OCI-LY7 (cell line): ENCODE results near the gene GLB1L3. TPM values are rescaled to one million over a fixed set of nuclear protein-coding genes. Genes with fewer than 3 reads are reported as not detected.

ENCODE experiments used
- BruUV-seq: library from RNA; stranded (reverse); fragments of 400-500 nt; replicated peaks from 2 replicates; lab custom pipeline; 2021; lab: Mats Ljungman, UMichigan
- CTCF ChIA-PET: fragments of 300-600 bp; sonication (Branson Sonifier 250); formaldehyde crosslinking; loops from one replicate; lab custom pipeline; 2022; ENCODE audit warnings: antibody characterized with exemption; ENCODE audit not compliant: unreplicated experiment; lab: Charles Lee
- POLR2A ChIA-PET: fragments of 300-600 bp; sonication (Branson Sonifier 250); formaldehyde crosslinking; loops from one replicate; lab custom pipeline; 2022; ENCODE audit warnings: antibody characterized with exemption; lab: Charles Lee
- DNase-seq: peaks from one replicate; pipeline ENCODE4 v3.0.0-alpha.2; 2015; ENCODE audit warnings: low spot score
- H2AFZ ChIP-seq: fragments of 200-600 bp; sonication (generic), shearing (Covaris generic); 2 replicates; pipeline ENCODE4 v1.6.1; 2014; ENCODE audit warnings: mild to moderate bottlenecking, antibody characterized with exemption, low read length, moderate library complexity
- H3K27ac ChIP-seq: fragments of 200-600 bp; sonication (generic); 2 replicates; pipeline ENCODE4 v1.5.1; 2014; ENCODE audit warnings: mixed run types, low read depth, mild to moderate bottlenecking, moderate library complexity, low read length, inconsistent platforms; ENCODE audit not compliant: poor library complexity, severe bottlenecking
- H3K36me3 ChIP-seq: fragments of 200-600 bp; sonication (generic); 2 replicates; pipeline ENCODE4 v1.6.1; 2014; ENCODE audit warnings: mild to moderate bottlenecking, antibody characterized with exemption, low read length, moderate library complexity, mixed read lengths; ENCODE audit not compliant: insufficient read depth
- H3K4me1 ChIP-seq: fragments of 200-600 bp; sonication (generic); 2 replicates; pipeline ENCODE4 v1.5.1; 2014; ENCODE audit warnings: mild to moderate bottlenecking, low read length; ENCODE audit not compliant: insufficient read depth, poor library complexity, severe bottlenecking
- H3K4me2 ChIP-seq: fragments of 200-600 bp; sonication (generic); 2 replicates; pipeline ENCODE4 v1.6.1; 2014; ENCODE audit warnings: mild to moderate bottlenecking, low read length
- H3K4me3 ChIP-seq: fragments of 200-600 bp; sonication (generic); 2 replicates; pipeline ENCODE4 v1.5.1; 2014; ENCODE audit warnings: mild to moderate bottlenecking, low read depth, low read length; ENCODE audit not compliant: poor library complexity, severe bottlenecking
- H3K79me2 ChIP-seq: fragments of 200-600 bp; sonication (generic); 2 replicates; pipeline ENCODE4 v1.6.1; 2016; ENCODE audit warnings: low read depth, mild to moderate bottlenecking, low read length, moderate library complexity, mixed read lengths; ENCODE audit not compliant: insufficient read depth
- H3K9me2 ChIP-seq: fragments of 200-600 bp; sonication (generic); 2 replicates; pipeline ENCODE4 v1.6.1; 2016; ENCODE audit warnings: mild to moderate bottlenecking, low read length, mixed read lengths; ENCODE audit not compliant: insufficient read depth
- H3K9me3 ChIP-seq: fragments of 200-600 bp; sonication (generic); 2 replicates; pipeline ENCODE4 v1.6.1; 2014; ENCODE audit warnings: mild to moderate bottlenecking, mixed run types, low read length, mixed read lengths
- H4K20me1 ChIP-seq: fragments of 200-600 bp; sonication (generic); 2 replicates; pipeline ENCODE4 v1.6.1; 2014; ENCODE audit warnings: mild to moderate bottlenecking, antibody characterized with exemption, low read length, moderate library complexity, mixed read lengths; ENCODE audit not compliant: insufficient read depth
- CTCF ChIP-seq: fragments of 200-600 bp; sonication (generic); conservative IDR thresholded peaks from 2 replicates; pipeline ENCODE4 v1.5.1; 2014; ENCODE audit warnings: mild to moderate bottlenecking, antibody characterized with exemption, low read length, moderate library complexity, mixed read lengths
- EZH2phosphoT487 ChIP-seq: fragments of 200-600 bp; sonication (generic); IDR thresholded peaks from 2 replicates; pipeline ENCODE4 v1.6.1; 2018; ENCODE audit warnings: low read depth, borderline replicate concordance, mild to moderate bottlenecking, mixed run types, antibody characterized with exemption, low read length, moderate library complexity, mixed read lengths
- intact Hi-C: fragments of 100-400 bp; cut with micrococcal nuclease; formaldehyde crosslinking; loops from one replicate; pipeline ENCODE4 v1.10.0; 2022; ENCODE audit not compliant: unreplicated experiment
- total RNA-seq, 2 experiments: library from RNA; depleted of rRNA in 1 of 2; stranded (reverse); fragments of >200 nt in 1 of 2; shearing (Covaris generic) in 1 of 2; gene quantifications; 2 replicates each; pipeline ENCODE4 v1.2.3, GENCODE V29; 2014 to 2022

Gene GLB1L3
- total RNA-seq, 2 experiments from 2014 or later, result not detected

DNA sequence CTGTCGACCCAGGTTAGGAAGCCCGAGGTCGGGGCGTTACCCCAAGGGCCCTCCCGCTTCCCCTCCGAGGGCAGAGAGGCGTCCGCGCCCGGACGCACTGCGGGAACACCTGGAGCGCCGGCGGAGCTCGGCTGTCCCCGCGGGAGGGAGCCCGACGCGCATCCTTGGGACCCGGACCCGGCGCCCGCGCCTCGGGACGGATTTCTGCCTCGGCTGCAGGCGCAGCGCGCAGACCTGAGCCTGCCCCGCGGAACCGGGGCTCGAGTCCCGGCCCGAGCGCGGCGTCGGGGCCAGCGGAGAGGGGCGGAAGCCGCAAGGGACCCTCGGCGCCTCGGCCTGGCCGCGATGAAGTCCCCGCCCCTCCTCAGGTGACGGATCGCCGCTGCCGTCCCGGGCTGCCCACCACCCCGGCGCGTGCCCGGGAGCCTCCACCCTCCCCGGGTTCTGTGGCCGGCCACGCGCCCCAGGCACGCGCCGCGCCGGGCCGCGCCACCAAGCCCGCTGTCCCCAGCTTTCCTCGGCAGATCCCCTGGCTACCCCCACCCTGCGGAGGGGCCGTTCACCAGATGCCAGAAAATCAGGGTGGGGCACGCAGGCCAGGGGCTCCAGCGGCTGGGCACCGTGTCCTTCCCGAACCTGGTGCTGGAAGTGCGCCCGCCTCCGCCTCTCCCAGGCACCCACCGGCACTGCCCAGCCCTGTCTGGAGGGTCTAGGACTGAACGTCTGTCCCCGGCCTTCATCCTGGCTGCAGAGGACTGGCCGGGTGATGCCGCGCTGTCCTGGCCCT is 410 bp downstream of the GLB1L3 start:
- BruUV-seq, result no TSS peak
- no peak overlapping the region for H3K4me3 ChIP-seq
- no peaks in the 10 kb centered on the region for H3K9me3 ChIP-seq
- H3K4me2 ChIP-seq, result no peak overlapping the region
- H2AFZ ChIP-seq, result no peak overlapping the region
- intact Hi-C loops, result no loop called here
- TF ChIP-seq EZH2phosphoT487 (no peak), CTCF (no peak)
- H3K9me2 ChIP-seq, result no peaks in the 10 kb centered on the region
- no peak for DNase-seq
- H3K4me1 ChIP-seq, result no peaks in the 10 kb centered on the region
- H3K36me3 ChIP-seq, result no peaks in the 10 kb centered on the region
- no peak overlapping the region for H3K27ac ChIP-seq
- ChIA-PET CTCF (no interaction called here), POLR2A (no interaction called here)
- H3K79me2 ChIP-seq, result no peaks in the 10 kb centered on the region
- H4K20me1 ChIP-seq, result no peaks in the 10 kb centered on the region

DNA sequence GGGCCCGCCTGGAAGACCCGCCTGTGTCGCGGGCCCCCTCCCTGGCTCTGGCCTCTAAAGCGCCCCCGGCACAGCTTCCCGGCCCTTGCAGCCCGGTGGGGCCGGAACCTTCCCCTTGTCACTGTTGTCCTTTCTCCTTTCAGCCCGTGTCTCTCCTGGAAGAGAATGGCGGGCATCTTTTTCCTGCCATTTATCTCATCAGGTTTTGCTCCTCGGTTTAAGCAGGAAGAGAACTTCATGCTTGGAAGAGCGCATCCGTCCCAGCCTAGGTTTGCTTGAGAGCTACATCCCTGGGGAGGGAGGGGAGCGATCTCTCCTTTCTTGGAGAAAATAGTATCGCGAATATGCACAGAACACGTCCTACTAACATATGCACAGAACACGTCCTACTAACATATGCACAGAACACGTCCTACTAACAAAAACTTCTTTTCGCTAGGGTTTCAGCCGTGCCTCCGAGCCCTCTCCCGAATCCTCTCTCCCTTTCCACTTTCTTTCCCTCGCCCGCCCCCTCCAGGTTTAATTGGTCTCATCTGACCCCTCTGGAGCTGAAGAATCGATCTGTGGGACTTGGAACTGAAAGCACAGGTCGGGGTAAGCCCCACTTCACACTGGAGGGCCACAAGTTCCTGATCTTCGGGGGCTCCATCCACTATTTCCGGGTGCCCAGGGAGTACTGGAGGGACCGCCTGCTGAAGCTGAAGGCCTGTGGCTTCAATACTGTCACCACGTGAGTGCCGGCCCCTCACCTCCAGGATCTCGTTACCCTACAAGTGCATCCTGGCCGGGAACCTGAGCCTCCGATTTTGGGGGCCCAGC is 1.2 kb downstream of the GLB1L3 start:
- Histone ChIP-seq H3K9me2 (no peaks in the 10 kb centered on the region), H3K4me3 (no peak overlapping the region), H3K27ac (no peak overlapping the region), H3K36me3 (no peaks in the 10 kb centered on the region), H3K79me2 (no peaks in the 10 kb centered on the region), H3K9me3 (no peaks in the 10 kb centered on the region), H3K4me2 (no peak overlapping the region), H3K4me1 (no peaks in the 10 kb centered on the region), H4K20me1 (no peaks in the 10 kb centered on the region), H2AFZ (no peak overlapping the region)
- ChIA-PET CTCF (no interaction called here), POLR2A (no interaction called here)
- intact Hi-C loops, result no loop called here
- DNase-seq, result no peak
- BruUV-seq, result no TSS peak
- TF ChIP-seq EZH2phosphoT487 (no peak), CTCF (no peak)
